BE2C (cell line): ENCODE data around the gene CD84.

Source experiments
- DNase-seq: peaks from one replicate; pipeline ENCODE4 v3.0.0-alpha.2; 2020
- H3K27me3 ChIP-seq: fragments of 250-450 bp; sonication (Bioruptor Pico); 2 replicates; pipeline ENCODE4 v1.5.1; 2020; ENCODE audit warnings: mild to moderate bottlenecking
- H3K36me3 ChIP-seq: fragments of 250-450 bp; sonication (Bioruptor Pico); 2 replicates; pipeline ENCODE4 v1.5.1; 2020; ENCODE audit warnings: mild to moderate bottlenecking
- H3K4me1 ChIP-seq: fragments of 250-450 bp; sonication (Bioruptor Pico); 2 replicates; pipeline ENCODE4 v1.5.1; 2020
- H3K4me3 ChIP-seq: 2 replicates; pipeline ENCODE4 v1.5.1; 2011; ENCODE audit warnings: low read depth, low read length
- H3K9me3 ChIP-seq: fragments of 250-450 bp; sonication (Bioruptor Pico); 2 replicates; pipeline ENCODE4 v1.5.1; 2020
- TF ChIP-seq, protein P1 (sequence below): IDR thresholded peaks from 2 replicates; pipeline ENCODE4 v1.5.1; 2012; ENCODE audit warnings: mild to moderate bottlenecking, low read depth, low read length

Gene CD84

GRCh38 chr1:160522622-160523345 lies 56.5 kb downstream of the CD84 start, which contains the start of gene SLAMF6:
TSS of gene SLAMF6 (minus strand) at chr1:160523255. CDS start at chr1:160523192, 63 bp downstream.
- H3K4me3 ChIP-seq: no peak within 1 kb of the TSS

GRCh38 chr1:160522136-160522535 lies 57.2 kb downstream of the CD84 start:
- no peaks in the 10 kb centered on the region for H3K36me3 ChIP-seq
- no peaks in the 10 kb centered on the region for H3K27me3 ChIP-seq
- no peaks in the 10 kb centered on the region for H3K4me1 ChIP-seq
- no peaks in the 10 kb centered on the region for H3K9me3 ChIP-seq
- TF ChIP-seq, protein P1, sequence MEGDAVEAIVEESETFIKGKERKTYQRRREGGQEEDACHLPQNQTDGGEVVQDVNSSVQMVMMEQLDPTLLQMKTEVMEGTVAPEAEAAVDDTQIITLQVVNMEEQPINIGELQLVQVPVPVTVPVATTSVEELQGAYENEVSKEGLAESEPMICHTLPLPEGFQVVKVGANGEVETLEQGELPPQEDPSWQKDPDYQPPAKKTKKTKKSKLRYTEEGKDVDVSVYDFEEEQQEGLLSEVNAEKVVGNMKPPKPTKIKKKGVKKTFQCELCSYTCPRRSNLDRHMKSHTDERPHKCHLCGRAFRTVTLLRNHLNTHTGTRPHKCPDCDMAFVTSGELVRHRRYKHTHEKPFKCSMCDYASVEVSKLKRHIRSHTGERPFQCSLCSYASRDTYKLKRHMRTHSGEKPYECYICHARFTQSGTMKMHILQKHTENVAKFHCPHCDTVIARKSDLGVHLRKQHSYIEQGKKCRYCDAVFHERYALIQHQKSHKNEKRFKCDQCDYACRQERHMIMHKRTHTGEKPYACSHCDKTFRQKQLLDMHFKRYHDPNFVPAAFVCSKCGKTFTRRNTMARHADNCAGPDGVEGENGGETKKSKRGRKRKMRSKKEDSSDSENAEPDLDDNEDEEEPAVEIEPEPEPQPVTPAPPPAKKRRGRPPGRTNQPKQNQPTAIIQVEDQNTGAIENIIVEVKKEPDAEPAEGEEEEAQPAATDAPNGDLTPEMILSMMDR: no peak
- no peak overlapping the region for H3K4me3 ChIP-seq
- DNase-seq: no peak

More at GRCh38 chr1:160522622-160523345, 56.5 kb downstream of the CD84 start, which contains the start of gene SLAMF6:
- Histone ChIP-seq H3K36me3 (no peaks in the 10 kb centered on the region), H3K9me3 (no peaks in the 10 kb centered on the region), H3K27me3 (no peaks in the 10 kb centered on the region), H3K4me1 (no peaks in the 10 kb centered on the region)
- TF ChIP-seq, protein P1: no peak
- no peak for DNase-seq

GRCh38 chr1:160521554-160521953 lies 57.7 kb downstream of the CD84 start:
- Histone ChIP-seq H3K36me3 (no peaks in the 10 kb centered on the region), H3K27me3 (no peaks in the 10 kb centered on the region), H3K4me3 (no peak overlapping the region), H3K4me1 (no peaks in the 10 kb centered on the region), H3K9me3 (no peaks in the 10 kb centered on the region)
- TF ChIP-seq, protein P1: no peak
- no peak for DNase-seq

- Histone ChIP-seq H3K4me1 (no peaks in the 10 kb centered on the region), H3K27me3 (no peaks in the 10 kb centered on the region), H3K36me3 (no peaks in the 10 kb centered on the region), H3K9me3 (no peaks in the 10 kb centered on the region), H3K4me3 (no peak overlapping the region)
- TF ChIP-seq, protein P1: no peak
- no peak for DNase-seq
Measured at GRCh38 chr1:160520999-160521398, 58.3 kb downstream of the CD84 start.

DNA sequence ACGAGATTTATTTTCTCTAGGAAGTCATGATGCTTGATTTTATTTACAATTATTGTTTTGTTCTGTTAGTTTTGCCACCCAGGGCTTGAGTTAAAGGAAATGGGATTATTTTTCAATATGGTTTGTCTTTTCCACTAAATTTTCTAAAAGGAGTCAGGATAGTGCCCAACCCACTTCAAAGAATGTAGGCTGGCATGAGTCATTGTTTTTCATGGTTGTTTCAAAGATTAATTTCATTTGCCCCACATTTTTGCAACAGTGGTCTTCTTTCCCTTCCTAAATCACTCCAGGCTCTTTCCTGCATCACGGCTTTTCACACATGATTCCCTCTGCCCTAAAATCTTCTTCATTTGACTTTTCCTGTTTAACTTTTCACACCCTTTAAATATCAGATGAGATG lies 58.7 kb downstream of the CD84 start:
- DNase-seq: no peak
- H3K4me3 ChIP-seq: no peak overlapping the region
- H3K36me3 ChIP-seq: no peaks in the 10 kb centered on the region
- no peaks in the 10 kb centered on the region for H3K9me3 ChIP-seq
- TF ChIP-seq, protein P1: no peak
- no peaks in the 10 kb centered on the region for H3K4me1 ChIP-seq
- H3K27me3 ChIP-seq: no peaks in the 10 kb centered on the region
